ENCODE results near the gene CENPT.

Gene CENPT

DNA sequence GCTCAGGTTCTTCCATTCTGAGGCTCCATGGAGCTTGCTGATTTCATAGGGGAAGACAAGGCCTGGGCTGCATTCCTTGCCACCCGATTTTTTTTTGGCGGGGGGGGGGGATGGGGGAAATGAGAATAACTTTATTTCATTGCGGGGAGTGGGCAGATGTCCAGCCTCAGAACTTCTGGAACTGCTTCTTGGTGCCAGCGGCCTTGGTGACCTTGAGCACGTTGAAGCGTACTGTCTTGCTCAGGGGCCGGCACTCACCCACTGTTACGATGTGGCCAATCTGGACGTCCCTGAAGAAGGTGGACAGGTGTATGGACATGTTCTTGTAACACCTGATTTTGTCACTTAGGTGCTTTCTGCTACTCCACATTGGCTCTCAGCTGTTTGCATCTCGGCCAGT is 8.3 kb upstream of the CENPT start:
- no peak for DNase-seq (ENCODE audit: low read depth)
- no peak for TF ChIP-seq CTCF (conservative IDR thresholded peaks at IDR 0.05; ENCODE audit: control insufficient read depth, insufficient read depth, low read depth, low read length)

GRCh38 chr16:67853670-67854069 is 6.2 kb upstream of the CENPT start:
- TF ChIP-seq CTCF (conservative IDR thresholded peaks at IDR 0.05; ENCODE audit: control insufficient read depth, insufficient read depth, low read depth, low read length), result no peak
- no peak for DNase-seq (ENCODE audit: low read depth)
- no peak overlapping the region for H3K4me3 ChIP-seq (ENCODE audit: control insufficient read depth, low read depth, low read length)

More for the DNA sequence above, 8.3 kb upstream of the CENPT start:
- no peak overlapping the region for H3K4me3 ChIP-seq (ENCODE audit: control insufficient read depth, low read depth, low read length)

- no peak for DNase-seq (ENCODE audit: low read depth)
- H3K4me3 ChIP-seq (ENCODE audit: control insufficient read depth, low read depth, low read length), result peak overlapping the region; percentile 88
- TF ChIP-seq CTCF (conservative IDR thresholded peaks at IDR 0.05; ENCODE audit: control insufficient read depth, insufficient read depth, low read depth, low read length), result no peak
These were observed 625 bp upstream of the CENPT start for GRCh38 chr16:67848118-67848517.

DNA sequence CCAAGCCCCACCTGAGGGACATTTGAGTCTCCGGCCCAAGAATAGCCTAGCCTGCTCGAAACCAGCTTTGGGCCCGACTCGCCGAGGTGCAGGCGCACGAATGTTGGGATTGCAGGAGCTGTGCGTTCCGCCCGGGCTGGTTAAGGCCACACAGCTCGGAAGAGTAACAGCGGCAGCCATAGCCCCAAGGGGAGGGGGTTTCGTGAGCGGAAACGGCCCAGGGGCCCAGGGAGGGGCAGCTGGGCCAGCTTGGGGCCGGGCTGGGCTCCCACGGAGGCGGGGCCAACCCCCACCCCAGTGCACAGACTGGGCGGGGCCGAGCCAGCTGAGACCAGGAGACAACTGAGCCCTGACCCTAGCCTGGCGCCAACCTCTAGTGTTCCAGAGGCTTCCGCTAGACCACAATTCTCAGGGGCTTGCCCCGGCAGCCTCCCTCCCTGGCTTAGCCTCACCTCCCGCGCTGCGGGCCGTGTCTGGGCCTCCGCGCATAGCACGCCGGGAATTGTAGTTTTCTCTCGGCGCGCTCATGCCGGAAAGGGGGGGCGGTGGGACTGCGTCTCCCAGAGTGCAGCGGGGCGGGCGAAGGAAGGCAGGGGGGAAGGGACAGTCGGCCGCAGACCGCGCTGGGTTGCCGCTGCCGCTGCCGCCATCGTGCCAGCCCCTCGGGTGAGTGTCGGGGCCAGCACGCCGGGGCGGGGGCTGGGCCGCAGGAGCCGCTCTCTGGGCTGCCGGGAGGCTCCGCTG is 1.0 kb downstream of the CENPT start, which contains the start of gene NUTF2:
TSS of gene NUTF2 (plus strand) at position 614 of the 744 bp plus-strand sequence. CDS start 18,198 bp downstream, outside the sequence.
- DNase-seq (ENCODE audit: low read depth), result peak; percentile 88
- TF ChIP-seq CTCF (conservative IDR thresholded peaks at IDR 0.05; ENCODE audit: control insufficient read depth, insufficient read depth, low read depth, low read length), result no peak
- peak within 1 kb of the TSS; percentile 88 for H3K4me3 ChIP-seq (ENCODE audit: control insufficient read depth, low read depth, low read length)

- DNase-seq (ENCODE audit: low read depth), result no peak
- no peak for TF ChIP-seq CTCF (conservative IDR thresholded peaks at IDR 0.05; ENCODE audit: control insufficient read depth, insufficient read depth, low read depth, low read length)
- H3K4me3 ChIP-seq (ENCODE audit: control insufficient read depth, low read depth, low read length), result peak overlapping the region; percentile 88
These were observed 1.5 kb downstream of the CENPT start for GRCh38 chr16:67846063-67846319.

- H3K4me3 ChIP-seq (ENCODE audit: control insufficient read depth, low read depth, low read length), result no peak overlapping the region
- no peak for TF ChIP-seq CTCF (conservative IDR thresholded peaks at IDR 0.05; ENCODE audit: control insufficient read depth, insufficient read depth, low read depth, low read length)
- DNase-seq (ENCODE audit: low read depth), result no peak
These were observed 2.0 kb downstream of the CENPT start for GRCh38 chr16:67845291-67846062.

Measured in fibroblast of mammary gland (primary cell).